Measurements from ENCODE around the gene SHLD1. TPM values are rescaled to one million over a fixed set of nuclear protein-coding genes. Genes with fewer than 3 reads are reported as not detected.
"Not testable (repeated sequence)": the region's sequence is repeated elsewhere in the genome, so short reads cannot be mapped to it uniquely, and the experiment has no call there.

Gene SHLD1
- total RNA-seq, 1 donor from 2014 or later, result 6.9 TPM

- no peaks in the 10 kb centered on the region for H3K9me3 Mint-ChIP-seq
- no peaks in the 10 kb centered on the region for H3K4me1 Mint-ChIP-seq
- peaks cover 3% of the 10 kb centered on the region for H3K36me3 Mint-ChIP-seq (ENCODE audit: low read depth)
- H3K27ac Mint-ChIP-seq (ENCODE audit: unreplicated experiment), result no peak overlapping the region
- H3K4me3 Mint-ChIP-seq, result no peak overlapping the region
- TF ChIP-seq CTCF (conservative IDR thresholded peaks at IDR 0.05), result no peak
- no peaks in the 10 kb centered on the region for H3K27me3 Mint-ChIP-seq (ENCODE audit: low read depth)
- no peak for DNase-seq (ENCODE audit: low read depth, low spot score)
These were observed 25.9 kb downstream of the SHLD1 start for GRCh38 chr20:5776077-5776476.

GRCh38 chr20:5779071-5779900 is 29.1 kb downstream of the SHLD1 start:
- no peak for DNase-seq (ENCODE audit: low read depth, low spot score)
- Mint-ChIP-seq H3K36me3 (ENCODE audit: low read depth) (peaks cover 3% of the 10 kb centered on the region), H3K4me1 (peaks cover 6% of the 10 kb centered on the region), H3K4me3 (no peak overlapping the region), H3K27ac (ENCODE audit: unreplicated experiment) (no peak overlapping the region), H3K9me3 (no peaks in the 10 kb centered on the region), H3K27me3 (ENCODE audit: low read depth) (no peaks in the 10 kb centered on the region)
- no peak for TF ChIP-seq CTCF (conservative IDR thresholded peaks at IDR 0.05)

GRCh38 chr20:5780846-5781217 is 30.6 kb downstream of the SHLD1 start:
- no peak for DNase-seq (ENCODE audit: low read depth, low spot score)
- no peak for TF ChIP-seq CTCF (conservative IDR thresholded peaks at IDR 0.05)
- Mint-ChIP-seq H3K27me3 (ENCODE audit: low read depth) (no peaks in the 10 kb centered on the region), H3K4me1 (peaks cover 6% of the 10 kb centered on the region), H3K27ac (ENCODE audit: unreplicated experiment) (no peak overlapping the region), H3K36me3 (ENCODE audit: low read depth) (peaks cover 3% of the 10 kb centered on the region), H3K4me3 (no peak overlapping the region), H3K9me3 (no peaks in the 10 kb centered on the region)

- H3K36me3 Mint-ChIP-seq (ENCODE audit: low read depth); DNase-seq (ENCODE audit: low read depth, low spot score); H3K27ac Mint-ChIP-seq (ENCODE audit: unreplicated experiment); H3K4me1 Mint-ChIP-seq; H3K27me3 Mint-ChIP-seq (ENCODE audit: low read depth); H3K4me3 Mint-ChIP-seq; H3K9me3 Mint-ChIP-seq: not testable (repeated sequence)
These were observed 31.2 kb downstream of the SHLD1 start for GRCh38 chr20:5781367-5781766.

GRCh38 chr20:5781798-5782750 is 31.9 kb downstream of the SHLD1 start:
- H3K4me3 Mint-ChIP-seq, result no peak overlapping the region
- H3K27ac Mint-ChIP-seq (ENCODE audit: unreplicated experiment), result peak overlapping the region; percentile 86
- H3K36me3 Mint-ChIP-seq (ENCODE audit: low read depth), result peaks cover 3% of the 10 kb centered on the region
- no peak for TF ChIP-seq CTCF (conservative IDR thresholded peaks at IDR 0.05)
- no peaks in the 10 kb centered on the region for H3K27me3 Mint-ChIP-seq (ENCODE audit: low read depth)
- no peak for DNase-seq (ENCODE audit: low read depth, low spot score)
- peaks cover 6% of the 10 kb centered on the region for H3K4me1 Mint-ChIP-seq
- H3K9me3 Mint-ChIP-seq, result no peaks in the 10 kb centered on the region
